Activated naive CD4-positive, alpha-beta T cell treated with anti-CD3 and anti-CD28 coated beads, Interleukin-2, amount 50 U/mL, for 24 hours (primary cell): Measurements from ENCODE around the gene CDKN3.
"Not testable (repeated sequence)": the region's sequence is repeated elsewhere in the genome, so short reads cannot be mapped to it uniquely, and the experiment has no call there.

Experiments
- H3K27ac Mint-ChIP-seq: one replicate; pipeline ENCODE4 v1.8.0; 2021; ENCODE audit warnings: mild to moderate bottlenecking, mixed read lengths
- H3K27me3 Mint-ChIP-seq: one replicate; pipeline ENCODE4 v1.8.0; 2021; ENCODE audit warnings: mixed read lengths
- H3K36me3 Mint-ChIP-seq: one replicate; pipeline ENCODE4 v1.8.0; 2021; ENCODE audit warnings: mixed read lengths
- H3K4me1 Mint-ChIP-seq: one replicate; pipeline ENCODE4 v1.8.0; 2021; ENCODE audit warnings: mixed read lengths
- H3K4me3 Mint-ChIP-seq: one replicate; pipeline ENCODE4 v1.8.0; 2021; ENCODE audit warnings: mild to moderate bottlenecking, mixed read lengths
- H3K9me3 Mint-ChIP-seq: one replicate; pipeline ENCODE4 v1.8.0; 2021; ENCODE audit warnings: mixed read lengths

CDKN3 gene

GRCh38 chr14:54435500-54435981, 38.7 kb downstream of the CDKN3 start:
- H3K27ac Mint-ChIP-seq: peak overlapping the region; percentile 75
- no peaks in the 10 kb centered on the region for H3K9me3 Mint-ChIP-seq
- H3K27me3 Mint-ChIP-seq: no peaks in the 10 kb centered on the region
- peak overlapping the region; percentile 63 for H3K4me3 Mint-ChIP-seq
- H3K36me3 Mint-ChIP-seq: peaks cover 14% of the 10 kb centered on the region
- peaks cover 84% of the 10 kb centered on the region for H3K4me1 Mint-ChIP-seq

GRCh38 chr14:54437954-54438353, 41.1 kb downstream of the CDKN3 start:
- not testable (repeated sequence) for H3K27ac Mint-ChIP-seq, H3K27me3 Mint-ChIP-seq, H3K9me3 Mint-ChIP-seq
- Mint-ChIP-seq H3K4me3 (peak overlapping the region; percentile 7), H3K4me1 (peaks cover 85% of the 10 kb centered on the region), H3K36me3 (peaks cover 14% of the 10 kb centered on the region)

DNA sequence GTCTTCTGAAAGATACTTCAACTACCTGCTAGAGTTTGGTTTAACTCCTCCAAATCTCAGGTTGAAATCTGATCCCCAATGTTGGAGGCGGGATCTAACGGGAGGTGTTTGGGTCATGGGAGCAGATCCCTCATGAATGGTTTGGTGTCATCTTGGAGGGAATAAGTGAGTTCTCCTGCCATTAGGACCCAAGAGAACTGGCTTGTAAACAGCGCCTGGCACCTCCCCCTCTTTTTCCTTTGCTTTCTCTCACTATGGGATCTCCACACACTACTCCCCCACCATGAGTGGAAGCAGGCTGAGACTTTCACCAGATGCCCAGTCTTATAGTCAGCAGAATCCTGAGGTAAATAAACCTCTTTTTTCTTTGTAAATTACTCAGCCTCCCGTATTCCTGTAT, 41.9 kb downstream of the CDKN3 start:
- Mint-ChIP-seq H3K27ac (no peak overlapping the region), H3K27me3 (no peaks in the 10 kb centered on the region), H3K4me1 (peaks cover 78% of the 10 kb centered on the region), H3K9me3 (no peaks in the 10 kb centered on the region), H3K4me3 (no peak overlapping the region), H3K36me3 (peaks cover 13% of the 10 kb centered on the region)

DNA sequence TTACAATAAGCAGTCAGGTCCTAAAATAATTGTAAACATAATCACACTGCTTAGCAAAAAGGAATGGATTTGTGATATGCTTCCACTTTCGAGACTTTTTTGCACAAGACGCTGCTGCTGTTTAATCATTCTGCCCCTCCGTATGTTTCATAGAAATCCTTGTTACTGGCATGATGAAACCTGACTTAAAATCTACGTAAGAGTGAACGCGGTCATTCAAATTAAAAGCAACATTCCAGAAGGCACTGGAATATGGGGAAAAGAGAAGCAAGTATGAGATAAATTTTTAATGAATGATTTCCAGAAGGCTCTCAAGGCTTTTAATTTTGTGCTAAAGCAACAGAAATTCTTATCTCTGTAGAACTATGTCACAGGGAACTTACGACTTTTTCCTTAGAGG, 43.2 kb downstream of the CDKN3 start:
- H3K4me1 Mint-ChIP-seq: peaks cover 65% of the 10 kb centered on the region
- H3K9me3 Mint-ChIP-seq: no peaks in the 10 kb centered on the region
- H3K36me3 Mint-ChIP-seq: peaks cover 8% of the 10 kb centered on the region
- no peaks in the 10 kb centered on the region for H3K27me3 Mint-ChIP-seq
- peak overlapping the region; percentile 94 for H3K4me3 Mint-ChIP-seq
- H3K27ac Mint-ChIP-seq: peak overlapping the region; percentile 68

- Mint-ChIP-seq H3K4me1 (peaks cover 60% of the 10 kb centered on the region), H3K9me3 (no peaks in the 10 kb centered on the region), H3K4me3 (peak overlapping the region; percentile 94), H3K36me3 (peaks cover 6% of the 10 kb centered on the region), H3K27ac (peak overlapping the region; percentile 68), H3K27me3 (no peaks in the 10 kb centered on the region)
These were observed 43.7 kb downstream of the CDKN3 start for GRCh38 chr14:54440476-54440872.

DNA sequence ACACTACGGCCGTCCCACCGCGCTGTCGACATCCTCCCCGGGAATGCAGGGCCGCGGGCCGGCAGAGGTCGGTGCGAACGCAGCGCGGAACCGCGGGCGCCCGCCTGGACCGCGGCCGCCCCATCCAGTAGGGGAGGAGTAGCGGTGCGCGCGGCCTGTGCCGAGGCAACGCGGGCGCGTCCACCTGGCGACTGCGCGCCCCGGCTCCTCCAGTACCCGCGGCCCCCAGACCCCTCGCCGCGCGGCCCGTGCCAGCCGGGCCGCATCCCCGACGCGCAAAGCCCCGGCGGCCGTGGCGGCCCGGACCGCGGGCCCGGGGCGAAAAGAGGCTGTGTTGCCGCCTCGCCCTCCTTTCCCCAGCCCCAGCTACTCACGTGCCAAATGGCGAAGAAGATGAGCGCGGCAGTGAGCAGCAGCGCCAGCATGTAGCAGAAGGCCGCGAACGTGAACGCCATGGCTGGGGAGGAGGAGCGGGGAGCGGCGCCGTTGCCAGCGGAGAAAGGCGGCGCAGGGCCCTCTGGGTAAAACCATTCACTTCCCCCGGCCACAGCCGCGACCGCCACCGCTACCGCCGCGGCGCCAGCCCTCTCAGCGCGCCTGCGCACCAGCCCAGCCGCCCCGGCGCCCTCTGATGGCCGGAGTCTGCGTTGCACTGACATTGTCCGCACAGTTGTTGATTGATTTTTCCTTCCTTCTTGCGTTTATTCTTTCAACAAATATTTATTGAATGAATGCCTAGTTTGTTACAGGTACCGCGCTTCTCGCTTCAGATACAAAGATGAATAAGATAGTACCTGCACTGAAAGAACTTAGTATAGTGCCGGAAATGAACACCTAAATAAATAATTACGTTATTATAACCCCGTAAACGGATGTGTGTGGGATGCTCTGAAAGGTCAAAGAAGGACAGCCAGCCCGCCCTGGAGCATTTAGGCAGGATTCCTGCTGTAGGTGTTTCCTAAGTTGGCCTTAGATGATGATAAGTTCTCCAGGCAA, 44.4 kb downstream of the CDKN3 start, which contains the start of gene CNIH1:
TSS of gene CNIH1 (minus strand) at position 502 of the 996 bp plus-strand sequence. CDS start at position 455, 47 bp downstream.
- Mint-ChIP-seq H3K9me3 (no peaks in the 10 kb centered on the region), H3K36me3 (peaks cover 3% of the 10 kb centered on the region), H3K4me3 (peak within 1 kb of the TSS; percentile 94), H3K27ac (peak within 1 kb of the TSS; percentile 91), H3K4me1 (peaks cover 54% of the 10 kb centered on the region), H3K27me3 (no peaks in the 10 kb centered on the region)

DNA sequence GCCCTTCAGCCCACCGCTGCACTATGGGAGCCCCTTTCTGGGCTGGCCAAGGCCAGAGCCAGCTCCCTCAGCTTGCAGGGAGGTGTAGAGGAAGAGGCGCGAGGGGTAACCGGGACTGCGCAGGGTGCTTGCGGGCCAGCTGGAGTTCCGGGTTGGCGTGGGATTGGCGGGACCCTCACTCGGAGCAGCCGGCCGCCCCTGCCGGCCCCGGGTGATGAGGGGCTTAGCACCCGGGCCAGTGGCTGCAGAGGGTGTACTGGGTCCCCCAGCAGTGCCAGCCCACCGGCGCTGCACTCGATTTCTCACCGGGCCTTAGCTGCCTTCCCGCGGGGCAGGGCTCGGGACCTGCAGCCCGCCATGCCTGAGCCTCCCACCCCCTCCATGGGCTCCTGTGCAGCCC, 46.2 kb downstream of the CDKN3 start:
- not testable (repeated sequence) for H3K27ac Mint-ChIP-seq, H3K4me3 Mint-ChIP-seq, H3K27me3 Mint-ChIP-seq, H3K9me3 Mint-ChIP-seq, H3K36me3 Mint-ChIP-seq
- peaks cover 36% of the 10 kb centered on the region for H3K4me1 Mint-ChIP-seq

- Mint-ChIP-seq H3K27ac (no peak overlapping the region), H3K4me1 (peaks cover 26% of the 10 kb centered on the region)
These were observed 47.2 kb downstream of the CDKN3 start for GRCh38 chr14:54443981-54444380.

DNA sequence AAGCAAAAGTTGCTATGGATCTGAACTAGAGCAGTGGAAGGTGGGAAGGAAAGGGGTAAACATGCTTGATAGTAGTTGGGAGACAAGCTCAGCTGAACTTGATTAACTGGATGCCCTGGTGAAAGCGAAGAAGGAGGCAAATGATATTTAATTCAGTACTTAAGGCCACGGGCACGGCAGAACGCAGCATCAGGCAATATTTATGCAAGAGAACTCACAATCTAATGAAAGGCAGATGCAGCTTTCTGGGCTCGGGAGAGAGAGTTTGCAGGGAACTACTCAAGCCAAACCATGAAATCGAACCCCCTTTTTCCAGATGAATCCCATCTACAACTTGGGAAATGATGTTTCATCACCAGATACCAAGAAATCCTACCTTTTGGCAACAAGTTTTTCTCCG, 47.9 kb downstream of the CDKN3 start:
- Mint-ChIP-seq H3K4me1 (peaks cover 20% of the 10 kb centered on the region), H3K36me3 (no peaks in the 10 kb centered on the region), H3K4me3 (no peak overlapping the region), H3K27ac (no peak overlapping the region), H3K9me3 (no peaks in the 10 kb centered on the region), H3K27me3 (no peaks in the 10 kb centered on the region)

More at GRCh38 chr14:54443981-54444380, 47.2 kb downstream of the CDKN3 start:
- Mint-ChIP-seq H3K36me3 (no peaks in the 10 kb centered on the region), H3K4me3 (no peak overlapping the region), H3K27me3 (no peaks in the 10 kb centered on the region), H3K9me3 (no peaks in the 10 kb centered on the region)

DNA sequence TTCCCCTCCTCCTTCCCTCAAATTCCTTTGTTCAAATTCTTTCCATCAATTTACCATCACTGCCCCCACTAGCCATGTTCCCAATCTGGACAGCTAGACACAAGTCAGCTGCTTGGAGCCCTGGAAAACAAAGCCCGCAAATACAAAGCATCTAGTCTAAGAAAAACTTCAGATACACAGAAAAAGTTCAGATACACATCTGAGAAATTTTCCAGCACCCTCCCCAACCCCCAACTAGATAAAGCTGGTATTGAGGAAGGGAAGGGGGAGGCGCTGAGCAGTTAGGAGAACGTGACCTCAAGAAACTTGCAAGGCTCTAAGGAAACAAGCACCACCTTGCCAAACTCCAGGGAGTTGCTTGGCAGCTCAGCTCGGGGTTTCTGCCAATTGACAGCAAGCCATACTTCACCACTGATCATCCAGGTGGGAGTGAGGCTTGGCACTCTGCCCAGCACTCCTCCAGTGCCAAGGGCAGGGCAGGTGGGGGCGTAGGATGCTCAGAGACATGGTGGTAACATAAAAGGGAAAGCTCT, 49.4 kb downstream of the CDKN3 start:
- H3K27me3 Mint-ChIP-seq: no peaks in the 10 kb centered on the region
- no peaks in the 10 kb centered on the region for H3K36me3 Mint-ChIP-seq
- no peak overlapping the region for H3K4me3 Mint-ChIP-seq
- no peak overlapping the region for H3K27ac Mint-ChIP-seq
- peaks cover 10% of the 10 kb centered on the region for H3K4me1 Mint-ChIP-seq
- no peaks in the 10 kb centered on the region for H3K9me3 Mint-ChIP-seq

- Mint-ChIP-seq H3K4me1 (peaks cover under 1% of the 10 kb centered on the region), H3K9me3 (no peaks in the 10 kb centered on the region), H3K27ac (no peak overlapping the region), H3K36me3 (no peaks in the 10 kb centered on the region), H3K27me3 (no peaks in the 10 kb centered on the region), H3K4me3 (no peak overlapping the region)
These were observed 50.5 kb downstream of the CDKN3 start for GRCh38 chr14:54447231-54447692.

DNA sequence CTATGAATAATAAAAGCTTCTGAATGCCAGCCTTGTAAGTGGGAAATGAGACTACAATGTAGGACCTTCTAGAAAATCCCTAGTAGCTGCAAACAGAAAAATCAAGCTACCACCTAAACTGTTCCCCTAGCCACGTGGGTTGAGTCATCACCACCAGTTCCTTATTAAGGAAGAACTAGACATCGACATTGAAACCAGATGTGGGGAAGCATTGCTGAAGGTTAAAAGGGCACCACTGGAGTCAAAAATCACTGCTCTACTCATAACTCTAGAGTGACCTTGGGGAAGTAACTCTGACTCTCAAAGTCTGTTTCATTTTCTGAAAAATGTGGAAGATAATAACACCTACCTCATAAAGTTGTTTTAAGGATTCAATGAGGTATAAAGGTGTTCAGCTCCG, 53.7 kb downstream of the CDKN3 start:
- Mint-ChIP-seq H3K4me3 (no peak overlapping the region), H3K27ac (no peak overlapping the region)

DNA sequence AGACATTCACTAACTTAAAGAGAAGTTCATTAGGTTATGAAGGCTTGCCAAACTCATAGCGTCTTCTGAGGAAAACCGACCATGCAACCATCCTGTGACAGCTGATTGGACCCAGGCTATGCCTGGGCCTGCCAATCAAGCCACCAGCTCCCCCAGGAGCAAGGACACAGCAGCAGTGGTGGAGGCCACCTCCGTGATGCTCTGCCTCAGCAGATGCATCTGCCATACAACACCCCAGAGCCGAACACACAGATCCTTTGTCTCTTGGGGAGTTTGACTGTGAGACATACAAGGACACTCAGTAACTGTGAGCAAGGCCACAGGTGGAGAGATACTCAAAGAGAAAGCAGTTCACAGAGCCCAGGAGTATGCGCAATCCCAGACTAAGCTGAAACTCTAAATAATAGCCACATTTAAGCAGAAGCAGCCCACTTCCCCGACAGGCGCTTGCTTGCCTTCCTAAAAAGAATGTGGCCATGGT, 54.4 kb downstream of the CDKN3 start:
- no peak overlapping the region for H3K4me3 Mint-ChIP-seq
- no peaks in the 10 kb centered on the region for H3K36me3 Mint-ChIP-seq
- H3K9me3 Mint-ChIP-seq: no peaks in the 10 kb centered on the region
- H3K27ac Mint-ChIP-seq: no peak overlapping the region
- no peaks in the 10 kb centered on the region for H3K4me1 Mint-ChIP-seq
- no peaks in the 10 kb centered on the region for H3K27me3 Mint-ChIP-seq

More for the DNA sequence above, 53.7 kb downstream of the CDKN3 start:
- Mint-ChIP-seq H3K36me3 (no peaks in the 10 kb centered on the region), H3K4me1 (no peaks in the 10 kb centered on the region), H3K27me3 (no peaks in the 10 kb centered on the region), H3K9me3 (no peaks in the 10 kb centered on the region)

DNA sequence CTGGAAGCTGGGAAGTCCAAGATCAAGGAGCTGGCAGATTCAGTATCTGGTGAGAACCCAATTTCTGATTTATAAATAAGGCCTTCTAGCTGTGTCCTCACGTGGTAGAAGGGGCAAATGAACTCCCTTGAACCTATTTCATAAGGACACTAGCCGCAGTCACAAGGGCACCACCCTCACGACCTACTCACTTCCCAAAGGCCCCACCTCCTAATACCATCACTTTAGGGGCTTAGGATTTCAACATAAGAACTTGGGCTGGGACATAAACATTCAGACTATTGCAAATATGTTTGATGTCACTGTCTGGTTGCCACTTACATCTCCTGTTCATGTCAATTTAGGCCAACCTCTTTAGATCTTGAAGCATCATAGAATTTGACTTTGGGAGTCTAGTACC, 55.2 kb downstream of the CDKN3 start:
- no peaks in the 10 kb centered on the region for H3K9me3 Mint-ChIP-seq
- H3K4me3 Mint-ChIP-seq: no peak overlapping the region
- H3K36me3 Mint-ChIP-seq: no peaks in the 10 kb centered on the region
- no peak overlapping the region for H3K27ac Mint-ChIP-seq
- H3K27me3 Mint-ChIP-seq: no peaks in the 10 kb centered on the region
- no peaks in the 10 kb centered on the region for H3K4me1 Mint-ChIP-seq

DNA sequence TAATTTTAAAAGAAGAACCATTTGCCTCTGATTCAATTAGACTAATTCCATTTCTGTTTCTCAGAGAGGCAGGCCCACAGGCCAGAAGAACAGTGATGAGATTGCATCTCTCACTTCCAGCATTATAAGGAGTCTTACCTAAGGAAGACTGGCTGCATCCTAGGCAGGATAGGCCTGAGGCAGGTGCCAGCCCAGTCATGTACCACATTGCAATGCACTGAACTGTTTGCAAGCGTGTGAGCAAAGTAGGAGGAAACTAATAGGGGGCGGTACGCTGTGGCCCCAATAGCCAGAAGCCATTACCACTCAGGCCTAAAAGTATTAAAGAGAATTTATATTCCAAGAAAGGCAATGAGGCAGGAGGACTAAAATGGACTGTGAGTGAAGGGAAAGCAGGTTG, 56.4 kb downstream of the CDKN3 start:
- Mint-ChIP-seq H3K9me3 (no peaks in the 10 kb centered on the region), H3K4me3 (no peak overlapping the region), H3K4me1 (no peaks in the 10 kb centered on the region), H3K36me3 (no peaks in the 10 kb centered on the region), H3K27me3 (no peaks in the 10 kb centered on the region), H3K27ac (no peak overlapping the region)

- H3K4me3 Mint-ChIP-seq, H3K9me3 Mint-ChIP-seq, H3K36me3 Mint-ChIP-seq, H3K27ac Mint-ChIP-seq, H3K27me3 Mint-ChIP-seq, H3K4me1 Mint-ChIP-seq: not testable (repeated sequence)
These were observed 57.2 kb downstream of the CDKN3 start for GRCh38 chr14:54453990-54454389.
